HL-60 (cell line): ENCODE results near the gene IZUMO1R.

ENCODE experiments used
- DNase-seq, 2 experiments: peaks; one replicate each; pipeline ENCODE4 v3.0.0-alpha.2; 2010 to 2020; ENCODE audit warnings: low read depth in 1 of 2, low spot score in 1 of 2
- H3K27ac ChIP-seq: fragments of 250-450 bp; sonication (Bioruptor Pico); replicated peaks from 2 replicates; pipeline ENCODE4 v1.5.1; 2020; ENCODE audit warnings: mild to moderate bottlenecking, moderate library complexity
- H3K27me3 ChIP-seq: fragments of 250-450 bp; sonication (Bioruptor Pico); 2 replicates; pipeline ENCODE4 v1.5.1; 2021; ENCODE audit warnings: mild to moderate bottlenecking, moderate library complexity; ENCODE audit not compliant: insufficient read depth, poor library complexity, severe bottlenecking
- H3K4me3 ChIP-seq: replicated peaks from 2 replicates; pipeline ENCODE4 v1.5.1; 2011; ENCODE audit warnings: mild to moderate bottlenecking, control low read depth, low read length; ENCODE audit not compliant: insufficient read depth
- CTCF ChIP-seq: IDR thresholded peaks from one replicate; pipeline ENCODE4 v1.5.1; 2011; ENCODE audit warnings: low read length, control low read depth, inconsistent platforms; ENCODE audit not compliant: insufficient read depth
- GABPA ChIP-seq: IDR thresholded peaks from 2 replicates; pipeline ENCODE4 v1.6.1; 2012; ENCODE audit warnings: low read depth
- POLR2AphosphoS5 ChIP-seq: IDR thresholded peaks from 2 replicates; pipeline ENCODE4 v1.6.1; 2012; ENCODE audit warnings: low read depth
- SPI1 ChIP-seq: IDR thresholded peaks from 2 replicates; pipeline ENCODE4 v1.6.1; 2012; ENCODE audit warnings: low read depth, mild to moderate bottlenecking, borderline replicate concordance
- TF ChIP-seq, protein P1 (sequence below): IDR thresholded peaks from 2 replicates; pipeline ENCODE4 v1.6.1; 2012; ENCODE audit warnings: low read depth; ENCODE audit not compliant: insufficient replicate concordance

IZUMO1R gene

GRCh38 chr11:94310191-94310875 is 6.0 kb downstream of the IZUMO1R start:
- no peak for DNase-seq

DNA sequence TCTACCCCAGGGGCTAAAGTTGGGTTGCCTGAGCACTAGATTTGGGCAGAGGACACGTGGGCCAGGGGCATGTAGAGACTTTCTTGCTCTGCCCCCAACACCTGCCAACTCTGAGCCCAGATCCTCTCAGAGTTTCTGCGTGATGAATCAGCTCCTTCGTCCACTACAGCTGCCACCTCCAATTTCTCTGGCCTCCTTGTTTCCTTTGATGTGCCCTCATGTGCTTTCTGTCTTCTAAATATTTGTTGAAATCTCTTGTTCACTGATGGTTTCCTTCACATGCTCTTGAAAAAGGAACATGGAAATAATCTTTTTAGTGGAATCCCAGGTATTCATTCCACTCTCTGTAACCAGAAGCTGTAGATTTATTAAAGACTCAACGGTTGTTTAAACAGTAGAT is 8.0 kb downstream of the IZUMO1R start:
- Histone ChIP-seq H3K4me3 (no peak overlapping the region), H3K27ac (no peak overlapping the region), H3K27me3 (peaks cover 7% of the 10 kb centered on the region)
- no peak for DNase-seq
- no peak for TF ChIP-seq CTCF
- no peak for TF ChIP-seq POLR2AphosphoS5
- TF ChIP-seq SPI1 = no peak
- TF ChIP-seq, protein P1, sequence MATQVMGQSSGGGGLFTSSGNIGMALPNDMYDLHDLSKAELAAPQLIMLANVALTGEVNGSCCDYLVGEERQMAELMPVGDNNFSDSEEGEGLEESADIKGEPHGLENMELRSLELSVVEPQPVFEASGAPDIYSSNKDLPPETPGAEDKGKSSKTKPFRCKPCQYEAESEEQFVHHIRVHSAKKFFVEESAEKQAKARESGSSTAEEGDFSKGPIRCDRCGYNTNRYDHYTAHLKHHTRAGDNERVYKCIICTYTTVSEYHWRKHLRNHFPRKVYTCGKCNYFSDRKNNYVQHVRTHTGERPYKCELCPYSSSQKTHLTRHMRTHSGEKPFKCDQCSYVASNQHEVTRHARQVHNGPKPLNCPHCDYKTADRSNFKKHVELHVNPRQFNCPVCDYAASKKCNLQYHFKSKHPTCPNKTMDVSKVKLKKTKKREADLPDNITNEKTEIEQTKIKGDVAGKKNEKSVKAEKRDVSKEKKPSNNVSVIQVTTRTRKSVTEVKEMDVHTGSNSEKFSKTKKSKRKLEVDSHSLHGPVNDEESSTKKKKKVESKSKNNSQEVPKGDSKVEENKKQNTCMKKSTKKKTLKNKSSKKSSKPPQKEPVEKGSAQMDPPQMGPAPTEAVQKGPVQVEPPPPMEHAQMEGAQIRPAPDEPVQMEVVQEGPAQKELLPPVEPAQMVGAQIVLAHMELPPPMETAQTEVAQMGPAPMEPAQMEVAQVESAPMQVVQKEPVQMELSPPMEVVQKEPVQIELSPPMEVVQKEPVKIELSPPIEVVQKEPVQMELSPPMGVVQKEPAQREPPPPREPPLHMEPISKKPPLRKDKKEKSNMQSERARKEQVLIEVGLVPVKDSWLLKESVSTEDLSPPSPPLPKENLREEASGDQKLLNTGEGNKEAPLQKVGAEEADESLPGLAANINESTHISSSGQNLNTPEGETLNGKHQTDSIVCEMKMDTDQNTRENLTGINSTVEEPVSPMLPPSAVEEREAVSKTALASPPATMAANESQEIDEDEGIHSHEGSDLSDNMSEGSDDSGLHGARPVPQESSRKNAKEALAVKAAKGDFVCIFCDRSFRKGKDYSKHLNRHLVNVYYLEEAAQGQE = no peak
- TF ChIP-seq GABPA = no peak

More at GRCh38 chr11:94310191-94310875, 6.0 kb downstream of the IZUMO1R start:
- TF ChIP-seq SPI1 = no peak
- TF ChIP-seq GABPA = no peak
- TF ChIP-seq, protein P1 = no peak
- TF ChIP-seq POLR2AphosphoS5 = no peak
- no peak for TF ChIP-seq CTCF
- Histone ChIP-seq H3K27me3 (peaks cover 6% of the 10 kb centered on the region), H3K4me3 (no peak overlapping the region), H3K27ac (no peak overlapping the region)

DNA sequence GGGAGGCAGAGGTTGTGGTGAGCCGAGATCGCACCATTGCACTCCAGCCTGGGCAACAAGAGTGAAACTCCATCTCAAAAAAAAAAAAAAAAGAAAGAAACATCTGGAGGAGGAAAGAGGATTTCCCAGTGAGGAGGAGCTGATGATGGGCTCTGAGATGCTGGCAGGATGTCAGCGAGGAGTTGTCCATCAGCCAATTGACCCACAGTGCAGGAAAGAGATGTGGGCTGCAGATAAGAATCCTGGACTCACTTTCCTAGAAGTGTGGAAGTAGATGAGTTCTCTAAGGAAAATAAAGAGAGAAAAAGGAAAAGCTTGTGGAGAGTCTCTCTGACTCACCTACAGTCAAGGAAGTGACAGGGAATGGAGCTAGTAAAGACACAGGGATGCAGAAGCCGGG is 9.7 kb downstream of the IZUMO1R start:
- H3K27ac ChIP-seq = no peak overlapping the region
- no peak overlapping the region for H3K4me3 ChIP-seq
- H3K27me3 ChIP-seq = peaks cover 5% of the 10 kb centered on the region
- TF ChIP-seq, protein P1 = no peak
- TF ChIP-seq CTCF = no peak
- TF ChIP-seq SPI1 = no peak
- TF ChIP-seq GABPA = no peak
- TF ChIP-seq POLR2AphosphoS5 = no peak
- DNase-seq = no peak
